ENCODE results near the gene PTGER2. TPM values are rescaled to one million over a fixed set of nuclear protein-coding genes. Genes with fewer than 3 reads are reported as not detected.
A peak's percentile ranks its signal among the peaks of the same experiment; 100 is the strongest.

The PTGER2 gene
- total RNA-seq, 3 donors from 2014 or later: 1.8 to 5.9 (median 4.9) TPM

- Histone ChIP-seq H3K4me3 (peak overlapping the region; percentile 50 to 65 (median 56)), H3K9me3 (no peaks in the 10 kb centered on the region), H3K36me3 (no peaks in the 10 kb centered on the region), H3K27me3 (peaks cover 0 to 6% of the 10 kb centered on the region in 2 donors), H3K4me1 (no peaks in the 10 kb centered on the region), H3K27ac (peak overlapping the region in 1 of 2 donors; percentile 58)
- TF ChIP-seq POLR2A (IDR thresholded peaks at IDR 0.05): no peak
- TF ChIP-seq POLR2AphosphoS5 (IDR thresholded peaks at IDR 0.05): no peak
- no peak for DNase-seq (ENCODE audit: low spot score in 2 of 2)
- intact Hi-C loops (cut with DNase I; ENCODE audit: low total_unique reads): no loop called here
Measured at GRCh38 chr14:52313462-52313861, 650 bp upstream of the PTGER2 start.

GRCh38 chr14:52314595-52315354, 663 bp downstream of the PTGER2 start:
- Histone ChIP-seq H3K4me1 (no peaks in the 10 kb centered on the region), H3K27ac (peak overlapping the region in 1 of 2 donors; percentile 58), H3K4me3 (peak overlapping the region; percentile 50 to 65 (median 56)), H3K9me3 (no peaks in the 10 kb centered on the region), H3K36me3 (no peaks in the 10 kb centered on the region), H3K27me3 (peaks cover 0 to 6% of the 10 kb centered on the region in 2 donors)
- no peak for TF ChIP-seq POLR2A (IDR thresholded peaks at IDR 0.05)
- TF ChIP-seq CTCF (IDR thresholded peaks at IDR 0.05): no peak
- TF ChIP-seq POLR2AphosphoS5 (IDR thresholded peaks at IDR 0.05): no peak
- no peak for DNase-seq (ENCODE audit: low spot score in 2 of 2)
- intact Hi-C loops (cut with DNase I; ENCODE audit: low total_unique reads): no loop called here

- Histone ChIP-seq H3K4me1 (no peaks in the 10 kb centered on the region), H3K4me3 (peak overlapping the region; percentile 50 to 65 (median 56)), H3K27me3 (peaks cover 0 to 6% of the 10 kb centered on the region in 2 donors), H3K9me3 (no peaks in the 10 kb centered on the region), H3K36me3 (no peaks in the 10 kb centered on the region), H3K27ac (peak overlapping the region in 1 of 2 donors; percentile 58)
- DNase-seq (ENCODE audit: low spot score in 2 of 2): no peak
- intact Hi-C loops (cut with DNase I; ENCODE audit: low total_unique reads): no loop called here
- no peak for TF ChIP-seq POLR2AphosphoS5 (IDR thresholded peaks at IDR 0.05)
- TF ChIP-seq POLR2A (IDR thresholded peaks at IDR 0.05): no peak
- no peak for TF ChIP-seq CTCF (IDR thresholded peaks at IDR 0.05)
Measured at GRCh38 chr14:52315355-52315718, 1.2 kb downstream of the PTGER2 start.

GRCh38 chr14:52318062-52318461, 4.0 kb downstream of the PTGER2 start:
- no peak overlapping the region for H3K27ac ChIP-seq

GRCh38 chr14:52318826-52319645, 4.9 kb downstream of the PTGER2 start:
- no peak overlapping the region for H3K27ac ChIP-seq
- no peaks in the 10 kb centered on the region for H3K4me1 ChIP-seq
- no peaks in the 10 kb centered on the region for H3K27me3 ChIP-seq
- TF ChIP-seq POLR2A (IDR thresholded peaks at IDR 0.05) (no peak), POLR2AphosphoS5 (IDR thresholded peaks at IDR 0.05) (no peak), CTCF (IDR thresholded peaks at IDR 0.05) (no peak)
- no peak for DNase-seq (ENCODE audit: low spot score in 2 of 2)
- H3K4me3 ChIP-seq: no peak overlapping the region
- H3K9me3 ChIP-seq: peaks cover 0 to 9% of the 10 kb centered on the region in 2 donors
- no peaks in the 10 kb centered on the region for H3K36me3 ChIP-seq
- intact Hi-C loops (cut with DNase I; ENCODE audit: low total_unique reads): no loop called here

More at GRCh38 chr14:52318062-52318461, 4.0 kb downstream of the PTGER2 start:
- no peak for TF ChIP-seq CTCF (IDR thresholded peaks at IDR 0.05)
- TF ChIP-seq POLR2AphosphoS5 (IDR thresholded peaks at IDR 0.05): no peak
- TF ChIP-seq POLR2A (IDR thresholded peaks at IDR 0.05): no peak
- peaks cover 0 to 6% of the 10 kb centered on the region in 2 donors for H3K27me3 ChIP-seq
- no peak for DNase-seq (ENCODE audit: low spot score in 2 of 2)
- peaks cover 0 to 5% of the 10 kb centered on the region in 2 donors for H3K9me3 ChIP-seq
- no peak overlapping the region for H3K4me3 ChIP-seq
- no peaks in the 10 kb centered on the region for H3K4me1 ChIP-seq
- no peaks in the 10 kb centered on the region for H3K36me3 ChIP-seq
- intact Hi-C loops (cut with DNase I; ENCODE audit: low total_unique reads): no loop called here
